GM23248 (cell line): ENCODE results near the gene MYO5C.

Experiments used
- EZH2 ChIP-seq: fragments of 200-600 bp; sonication (generic); IDR thresholded peaks from 2 replicates; pipeline ENCODE4 v1.6.1; 2018; ENCODE audit warnings: antibody characterized with exemption, mild to moderate bottlenecking; ENCODE audit not compliant: insufficient read depth, poor library complexity, severe bottlenecking
- EZH2phosphoT487 ChIP-seq: fragments of 200-600 bp; sonication (generic); IDR thresholded peaks from 2 replicates; pipeline ENCODE4 v1.6.1; 2018; ENCODE audit warnings: antibody characterized with exemption, moderate library complexity, mild to moderate bottlenecking, low read depth; ENCODE audit not compliant: insufficient read depth

GRCh38 chr15:52183562-52184173 is 111.9 kb downstream of the MYO5C start:
- TF ChIP-seq EZH2 (no peak), EZH2phosphoT487 (no peak)
